ENCODE results near the gene PSAT1.

GRCh38 chr9:78320875-78321496 is 24.1 kb downstream of the PSAT1 start:
- TF ChIP-seq CTCF (conservative IDR thresholded peaks at IDR 0.05; ENCODE audit: low read depth, low read length) (no peak), EZH2 (IDR thresholded peaks at IDR 0.05; ENCODE audit: borderline replicate concordance, low read depth, low read length, poor library complexity, severe bottlenecking) (no peak)
